ENCODE measurements around the gene GOLT1A.
A peak's percentile ranks its signal among the peaks of the same experiment; 100 is the strongest.

Gene GOLT1A, protein sequence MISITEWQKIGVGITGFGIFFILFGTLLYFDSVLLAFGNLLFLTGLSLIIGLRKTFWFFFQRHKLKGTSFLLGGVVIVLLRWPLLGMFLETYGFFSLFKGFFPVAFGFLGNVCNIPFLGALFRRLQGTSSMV

DNA sequence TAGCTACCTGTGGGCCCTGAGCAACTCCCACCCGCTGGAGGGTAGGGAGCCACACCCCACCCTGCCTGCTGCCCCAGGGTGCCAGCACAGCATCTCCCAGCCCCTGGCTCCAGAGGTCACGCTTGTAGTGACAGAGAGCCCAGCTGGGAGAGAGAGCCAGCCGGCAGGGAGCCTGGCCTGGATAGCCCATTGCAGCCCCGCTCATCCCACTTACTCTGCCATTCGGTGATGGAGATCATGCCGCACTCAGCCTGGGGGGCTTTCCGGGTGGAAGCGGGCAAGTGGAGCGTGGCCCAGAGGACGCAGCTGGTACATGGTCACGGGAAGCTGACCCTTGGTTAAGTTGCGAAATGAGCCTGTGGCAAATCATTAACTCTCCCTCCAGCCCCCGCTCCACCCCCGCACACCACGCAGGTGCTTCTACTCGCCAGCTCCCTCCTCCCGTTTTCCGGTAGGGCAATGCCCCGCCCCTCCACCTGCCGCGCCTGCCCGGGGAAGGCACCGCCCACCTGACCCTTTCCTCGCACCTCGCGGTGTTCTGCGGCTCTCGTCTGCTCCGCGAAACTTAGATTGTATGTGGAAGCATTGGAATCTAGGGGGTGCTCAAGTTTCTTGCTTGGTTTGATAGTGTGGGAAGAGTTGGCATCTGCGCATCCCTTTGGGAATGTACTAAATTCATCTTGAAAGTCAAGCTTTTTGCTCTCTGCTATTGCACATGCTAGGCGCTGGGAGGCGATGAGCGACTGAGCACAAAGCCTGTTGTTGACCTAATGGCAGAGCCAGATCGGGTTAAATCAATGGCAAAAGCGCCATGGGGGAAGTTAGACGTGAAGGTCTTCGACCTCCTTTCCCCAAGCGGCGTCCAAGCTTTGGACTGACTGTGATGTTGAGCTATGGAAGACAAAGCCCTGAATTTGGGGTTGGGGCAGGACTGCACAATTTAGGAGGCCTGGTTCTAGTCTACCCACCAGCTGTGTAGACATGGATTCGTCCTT, at the start of gene GOLT1A:
GOLT1A (minus strand) TSS at position 321 of the 995 bp plus-strand sequence; CDS start at position 239, 82 bp downstream.
- peak; percentile 24 to 29 for DNase-seq

DNA sequence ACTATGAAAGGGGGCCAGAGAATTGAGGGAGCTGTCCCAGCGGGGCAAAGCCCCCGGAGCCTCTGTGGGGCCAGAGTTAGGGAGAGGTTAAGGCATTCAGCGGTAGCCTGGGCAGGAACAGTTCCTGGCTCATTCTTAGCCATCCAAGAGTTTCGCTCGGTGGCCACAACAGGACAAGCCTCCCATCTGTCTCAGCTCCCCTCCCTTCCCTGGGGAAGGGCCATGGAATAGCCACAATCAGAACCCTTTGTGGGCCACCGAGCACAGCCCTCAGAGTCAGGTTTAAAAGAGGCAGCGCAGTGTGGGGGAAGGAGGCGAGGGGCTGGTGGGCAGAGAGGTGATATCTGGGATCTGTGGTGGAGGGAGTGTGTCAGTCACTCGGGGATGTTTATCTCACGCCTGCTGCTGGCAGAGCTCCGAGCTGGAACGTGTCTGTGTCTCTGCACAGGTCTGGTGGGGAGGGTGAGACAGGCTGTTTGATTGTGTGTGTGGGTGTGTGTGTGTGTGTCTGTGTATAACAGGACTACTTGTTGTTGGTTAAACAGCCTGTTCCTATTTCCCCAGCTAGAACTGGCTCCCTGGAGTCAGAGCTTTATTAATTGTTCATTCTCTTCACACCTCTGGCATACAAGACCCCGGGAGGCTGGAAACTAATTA, 49.6 kb upstream of the GOLT1A start:
- DNase-seq: no peak

DNA sequence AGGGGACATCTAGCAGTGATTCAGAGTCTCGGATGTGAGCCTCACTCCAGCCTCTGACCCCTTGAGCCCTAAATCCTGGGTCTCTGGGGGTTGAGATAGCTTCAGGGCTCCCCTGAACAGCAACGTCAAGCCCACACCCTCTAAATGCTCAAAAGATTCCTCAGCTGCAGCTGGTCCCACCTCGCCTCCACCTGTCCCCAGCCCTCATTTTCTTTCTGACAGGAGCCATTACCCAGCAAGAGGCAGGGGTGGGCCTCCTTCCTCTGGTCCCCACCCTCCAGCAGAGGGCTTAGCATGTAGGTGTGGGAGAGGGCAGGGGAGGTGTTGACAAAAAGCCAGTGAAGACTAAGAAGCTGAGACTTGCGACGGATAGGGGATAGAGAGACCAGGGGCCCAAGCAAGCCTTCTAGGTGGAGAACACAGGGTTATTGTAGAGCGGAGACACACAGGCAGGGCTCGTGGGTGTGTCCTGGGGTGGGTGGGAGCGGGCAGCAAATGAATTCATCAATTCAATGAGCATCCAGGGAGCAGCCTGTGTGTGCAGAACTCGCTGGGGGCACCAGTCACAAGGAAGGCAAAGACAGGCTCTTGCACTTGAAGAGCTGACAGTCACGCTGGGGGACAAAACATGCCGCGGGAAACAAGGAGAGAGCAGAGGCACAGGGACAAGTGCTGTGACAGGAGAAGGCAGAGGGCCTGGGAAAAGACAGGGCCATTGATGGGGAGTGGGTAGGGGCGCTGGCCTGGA, 48.9 kb upstream of the GOLT1A start:
- DNase-seq: no peak

DNA sequence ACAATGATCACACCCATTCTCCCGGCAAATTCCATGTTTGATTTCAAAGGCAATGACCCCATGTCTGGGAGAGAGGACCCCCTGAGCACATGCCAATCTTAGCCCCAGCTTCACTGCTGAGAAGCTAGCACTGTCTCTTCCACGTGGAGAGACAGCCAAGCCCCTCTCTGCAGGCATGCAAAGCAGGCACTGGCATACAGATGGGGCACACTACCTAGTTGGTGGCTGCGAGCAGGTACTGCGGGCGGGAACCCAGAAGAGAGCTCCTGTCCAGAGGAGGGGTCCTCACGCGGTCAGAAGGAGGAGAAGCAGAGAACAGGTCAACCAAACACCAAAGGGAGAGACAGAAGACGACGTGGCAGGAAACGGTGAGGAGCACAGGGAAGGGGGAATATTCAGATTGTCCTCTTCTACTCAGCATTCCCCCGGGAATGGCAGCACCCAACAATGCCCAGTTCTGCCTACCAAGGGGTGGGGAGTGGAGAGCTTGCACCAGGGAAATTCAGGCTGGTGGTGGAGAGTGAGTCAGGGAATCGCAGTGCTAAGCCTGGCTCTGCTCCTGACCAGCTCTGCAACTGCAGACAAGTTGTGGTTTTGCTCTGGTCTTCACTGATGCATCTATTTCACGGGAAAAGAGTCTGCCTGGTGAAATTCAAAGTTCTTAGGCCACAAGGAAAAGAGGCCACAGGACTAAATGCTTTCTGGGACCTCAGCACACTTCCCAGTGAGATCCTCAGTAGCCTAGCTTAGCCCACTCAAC, 48.1 kb upstream of the GOLT1A start:
- no peak for DNase-seq

DNA sequence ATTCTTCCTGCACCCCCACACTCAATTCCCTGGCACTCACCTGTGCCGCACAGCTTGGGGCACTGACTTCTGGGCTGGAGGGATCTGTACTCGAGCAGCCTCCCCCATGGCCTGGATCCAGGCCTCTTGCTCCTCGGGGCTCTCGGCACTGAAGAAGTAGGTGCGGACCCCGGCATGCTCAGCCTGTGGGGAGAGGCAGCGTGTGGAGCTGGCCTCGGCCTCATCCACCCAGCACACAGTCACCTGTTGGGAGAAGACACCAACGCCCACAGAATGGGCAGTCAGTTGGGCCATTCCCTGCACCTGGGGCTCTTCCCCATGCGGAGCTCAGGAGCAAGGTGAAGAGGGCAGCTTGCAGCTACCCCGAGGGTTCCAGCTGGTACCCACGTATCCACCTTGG, 47.5 kb upstream of the GOLT1A start:
- DNase-seq: no peak

DNA sequence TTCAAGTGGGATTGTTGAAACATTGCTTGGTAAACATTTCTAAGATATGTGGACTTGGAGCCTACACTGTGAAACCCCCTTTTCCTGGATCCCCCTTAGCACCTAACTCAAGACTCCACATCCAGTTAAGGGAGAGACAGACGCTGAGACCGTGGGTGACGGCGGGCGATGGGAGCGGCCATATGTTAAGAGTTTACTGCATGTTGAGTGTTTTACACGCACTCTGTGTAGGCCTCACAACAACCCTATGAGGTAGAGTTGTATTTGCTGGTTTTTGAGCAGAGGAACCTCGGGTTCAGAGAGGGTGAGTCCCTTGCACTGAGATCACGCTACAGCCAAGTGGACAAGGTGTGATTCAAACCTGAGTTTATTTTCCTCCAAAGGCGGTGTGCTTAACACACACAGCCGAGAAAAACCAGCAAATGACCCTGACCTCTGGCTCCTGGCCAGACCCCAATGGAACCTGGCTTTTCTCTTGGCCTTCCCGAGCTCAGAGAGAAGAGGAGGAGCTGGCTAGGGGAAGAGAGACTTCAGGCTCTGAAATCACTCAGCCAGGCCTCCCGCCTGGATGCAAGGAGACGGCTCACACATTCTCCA, 46.9 kb upstream of the GOLT1A start:
- DNase-seq: no peak

DNA sequence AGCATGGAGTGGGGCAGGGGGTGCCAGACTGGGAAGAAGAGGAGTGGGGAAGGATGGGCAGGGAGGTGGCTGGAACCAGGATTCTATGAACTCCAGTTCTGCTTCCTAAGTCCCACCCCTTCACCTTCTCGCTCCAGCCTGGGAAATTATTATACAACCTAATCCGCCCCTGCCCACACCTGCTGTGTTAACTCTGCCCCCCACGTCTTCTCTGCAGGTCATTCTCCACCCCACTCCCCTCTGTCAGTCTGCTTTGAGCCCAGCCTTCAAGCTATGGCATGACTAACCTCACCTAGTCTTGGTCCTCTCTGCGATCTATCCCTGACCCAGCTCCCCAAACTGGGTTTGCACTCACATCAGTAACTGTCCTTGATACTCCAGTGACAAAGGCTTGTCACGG, 46.0 kb upstream of the GOLT1A start:
- DNase-seq: no peak

DNA sequence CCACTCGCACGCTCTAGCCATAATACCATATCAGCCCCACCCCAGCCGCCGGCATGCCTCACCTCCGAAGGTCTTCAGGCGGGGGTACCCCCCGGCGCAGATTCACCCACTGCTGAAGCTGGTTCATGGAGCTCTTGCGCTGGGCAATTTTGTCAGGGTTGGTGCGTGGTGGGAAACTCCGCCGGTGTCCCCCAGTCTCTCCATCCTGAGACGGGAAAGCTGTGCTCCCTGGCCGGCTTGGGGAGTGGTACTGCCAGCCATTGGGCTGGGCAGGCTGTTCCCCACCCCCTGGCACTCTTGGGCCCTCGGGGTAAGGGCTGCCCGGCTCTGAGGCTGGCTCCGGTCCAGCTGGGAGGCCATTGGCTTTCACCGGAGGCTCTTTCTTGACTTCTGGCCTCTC, 45.4 kb upstream of the GOLT1A start:
- DNase-seq: no peak

DNA sequence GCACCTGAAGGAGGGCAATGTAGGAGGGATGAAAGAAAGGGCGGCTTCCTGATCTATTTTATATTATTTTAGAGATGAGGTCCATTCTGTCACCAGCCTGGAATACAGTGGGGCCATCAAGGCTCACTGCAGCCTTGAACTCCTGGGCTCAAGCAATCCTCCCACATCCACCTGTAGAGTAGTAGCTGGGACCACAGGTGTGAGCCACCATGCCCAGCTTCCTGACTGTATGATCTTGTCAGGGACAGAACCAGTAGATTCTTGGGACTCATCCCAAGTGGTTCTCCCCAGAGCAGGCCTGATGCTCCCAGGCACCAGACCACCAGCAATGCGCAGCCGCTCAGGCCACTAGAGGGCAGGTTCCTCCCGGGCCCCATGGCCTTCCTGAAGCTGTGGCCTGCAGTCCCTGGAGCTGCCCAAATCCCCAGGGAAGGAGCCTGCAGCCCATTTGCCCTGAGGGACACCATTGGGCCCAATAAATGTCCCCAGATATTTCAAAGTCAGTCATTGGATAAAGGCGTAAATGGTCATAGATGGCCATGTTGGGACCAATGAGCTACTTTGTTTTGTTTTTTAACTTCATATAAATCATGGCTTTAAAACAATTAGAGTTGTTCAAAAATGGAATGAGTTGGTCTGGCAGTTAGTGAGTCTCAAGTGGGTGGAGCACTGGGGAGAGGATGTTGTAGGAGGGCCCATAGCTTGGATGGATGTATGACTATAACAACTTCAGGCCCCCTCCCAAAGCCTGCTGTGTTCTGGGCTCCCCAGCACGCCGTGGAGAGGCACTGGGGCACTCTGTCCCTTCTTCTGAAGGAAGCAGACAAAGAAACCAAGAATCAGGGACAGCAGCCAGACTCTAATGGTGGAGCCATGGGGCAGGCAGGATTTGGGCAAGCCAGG, 44.7 kb upstream of the GOLT1A start:
- DNase-seq: peak in 1 of 2 donors; percentile 14

DNA sequence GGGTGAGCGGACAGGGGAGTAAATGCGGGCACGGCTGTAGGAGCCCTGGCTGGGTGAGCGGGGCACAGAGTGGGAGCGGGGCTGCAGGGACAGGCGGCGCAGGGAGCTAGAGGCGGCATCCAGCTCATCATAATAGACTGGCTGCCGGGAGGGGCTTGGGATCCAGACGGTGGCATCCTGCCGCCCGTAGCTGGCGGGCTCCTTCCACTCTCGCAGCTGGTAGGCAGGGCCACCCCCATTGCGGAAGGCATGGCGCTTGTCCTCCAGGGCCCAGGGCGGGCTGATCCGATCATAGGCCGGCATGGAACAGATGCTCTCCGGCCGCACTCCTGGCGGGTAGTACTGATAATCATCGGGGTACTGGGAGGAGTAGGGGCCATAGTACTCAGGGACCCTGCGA, 43.7 kb upstream of the GOLT1A start:
- DNase-seq: no peak

DNA sequence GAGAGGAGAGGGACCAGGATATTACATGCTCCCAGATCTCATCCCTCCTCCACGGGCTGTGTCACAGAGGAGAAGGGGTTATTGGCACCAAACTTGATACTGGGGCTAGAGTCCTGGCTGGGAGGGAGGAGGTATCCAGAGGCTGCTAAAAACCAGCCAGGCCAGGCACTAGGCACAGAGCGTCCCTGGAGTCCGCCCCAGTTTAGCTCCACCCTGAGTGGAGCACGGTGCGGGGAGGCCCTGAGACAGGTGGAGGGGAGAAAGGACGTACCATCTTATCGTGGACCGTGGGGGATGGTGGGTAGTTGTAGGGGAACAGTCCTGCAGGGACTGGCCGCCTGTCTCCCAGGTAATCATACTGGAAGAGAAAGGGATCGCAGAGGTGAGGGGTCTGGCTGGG, 42.7 kb upstream of the GOLT1A start:
- no peak for DNase-seq

DNA sequence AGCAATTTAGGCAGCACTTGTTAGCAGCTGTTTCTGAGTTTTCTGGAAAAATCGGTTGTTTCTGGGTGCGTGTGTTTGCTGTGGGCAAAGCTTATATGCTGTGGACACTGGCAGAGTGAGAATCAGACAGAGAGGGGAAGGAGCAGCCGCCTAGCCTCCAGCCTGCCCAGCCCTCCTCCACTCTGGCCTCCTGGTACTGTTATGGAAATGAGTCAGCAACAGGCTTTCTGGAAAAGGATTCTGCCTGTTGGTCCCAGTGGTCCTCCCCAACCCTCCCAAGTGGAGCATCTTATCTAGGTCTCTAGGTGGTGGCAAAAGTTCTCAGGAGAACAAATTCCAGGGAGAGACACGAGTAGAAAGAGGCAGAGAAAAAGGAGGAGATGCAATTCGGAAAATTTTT, 42.2 kb upstream of the GOLT1A start:
- DNase-seq: no peak

DNA sequence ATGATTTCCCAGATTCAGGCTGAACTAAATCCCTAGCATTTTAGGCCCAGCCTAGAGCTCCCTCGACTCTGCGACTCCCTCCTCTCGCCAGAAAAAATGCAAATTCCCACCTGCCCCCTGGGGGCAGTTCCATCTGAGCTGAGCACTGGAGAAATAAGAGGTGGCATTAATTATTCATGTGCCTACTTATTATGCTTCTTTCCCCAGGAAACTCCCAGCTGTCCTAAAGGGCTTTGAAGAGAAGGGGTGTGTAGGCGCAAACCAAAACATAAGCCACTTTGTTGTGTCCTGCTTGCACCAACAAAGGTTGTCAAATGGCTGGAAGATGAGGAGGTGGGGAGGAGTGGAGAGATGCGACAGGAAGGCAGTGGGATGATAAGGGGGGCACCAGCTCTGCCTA, 41.4 kb upstream of the GOLT1A start:
- DNase-seq: no peak

DNA sequence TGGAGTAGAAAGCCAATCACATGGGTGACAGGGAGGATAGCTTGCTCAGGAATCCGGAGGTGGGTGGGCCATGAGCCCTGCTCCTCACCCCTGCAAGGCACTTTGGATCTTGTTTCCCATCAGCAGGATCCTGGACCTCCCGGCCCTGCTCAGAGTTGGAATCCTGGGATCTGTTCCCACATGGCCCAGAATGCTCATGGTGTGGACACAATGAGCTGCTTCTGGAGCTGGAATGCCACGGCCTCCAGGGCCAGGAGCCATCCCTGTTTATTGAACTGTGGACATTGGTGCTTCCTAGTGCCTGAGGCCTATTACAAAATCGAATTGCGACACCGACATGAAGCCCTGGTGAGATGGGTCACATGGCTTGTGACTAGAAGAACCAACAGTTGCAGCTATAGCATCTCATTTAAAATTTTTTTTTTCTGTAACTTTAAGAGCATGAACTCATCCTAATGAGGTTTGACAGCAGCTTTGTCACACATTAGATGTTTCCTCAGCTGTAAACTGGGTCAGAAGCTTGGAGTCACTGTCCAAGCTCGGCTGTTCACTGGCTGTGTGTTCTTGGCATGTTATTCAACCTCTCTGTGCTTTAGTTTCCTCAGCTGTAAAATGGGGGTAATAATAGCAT, 40.4 kb upstream of the GOLT1A start:
- DNase-seq: peak in 1 of 2 donors; percentile 35

DNA sequence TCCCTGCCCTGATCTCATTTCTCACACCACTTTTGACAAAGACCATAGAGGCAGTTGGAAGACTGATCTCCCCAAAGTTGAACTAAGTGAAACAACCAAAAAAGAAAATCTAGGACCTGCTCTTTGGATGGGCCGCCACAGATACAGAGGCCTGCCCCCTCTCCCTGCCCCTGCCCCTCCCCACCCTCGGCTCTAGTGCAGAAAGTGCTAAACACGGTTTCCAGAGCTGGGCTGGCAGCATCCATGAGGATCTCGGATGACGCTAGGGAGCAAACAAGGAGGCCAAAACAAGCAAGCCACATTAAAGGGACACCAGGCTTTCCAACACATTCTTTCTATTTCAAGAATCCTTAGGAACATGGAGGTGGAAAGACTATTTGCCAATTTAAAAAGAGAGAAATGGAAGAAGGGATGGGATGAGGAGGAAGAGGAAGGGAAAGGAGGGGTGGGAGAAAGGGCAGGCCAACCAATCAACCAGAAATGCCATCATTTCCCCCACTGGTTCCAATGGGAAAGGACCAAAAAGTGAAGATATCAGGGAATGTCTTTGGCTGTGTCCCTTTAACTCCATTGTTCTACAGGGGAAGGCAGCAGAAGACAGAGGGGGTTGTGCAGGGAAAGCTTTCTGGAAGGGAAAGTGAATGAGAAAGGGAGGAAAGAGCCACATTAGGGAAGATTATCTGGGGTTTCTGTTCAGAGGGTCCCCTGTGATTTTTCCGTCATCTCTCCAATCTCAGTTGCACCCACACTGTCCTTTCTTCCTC, 38.3 kb upstream of the GOLT1A start:
- DNase-seq: no peak

DNA sequence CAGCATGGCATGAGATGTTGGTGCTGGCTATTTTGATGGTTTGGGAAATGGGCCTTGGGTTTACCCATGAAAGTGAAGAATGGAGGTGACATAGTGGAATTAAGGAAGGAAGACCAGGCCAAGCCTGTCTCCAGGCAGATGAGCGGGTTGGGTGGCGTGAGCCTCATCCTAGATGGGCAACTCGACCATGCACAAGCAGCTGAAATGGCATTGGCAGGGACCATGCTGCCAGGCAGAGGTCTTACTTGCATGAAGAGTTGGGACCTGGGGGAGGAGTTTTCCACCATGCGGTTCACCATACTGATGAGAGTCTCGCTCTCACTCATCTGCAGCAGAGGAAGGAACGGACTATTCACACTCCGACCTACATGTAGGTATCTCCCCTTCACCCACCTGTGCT, 37.5 kb upstream of the GOLT1A start:
- DNase-seq: no peak

DNA sequence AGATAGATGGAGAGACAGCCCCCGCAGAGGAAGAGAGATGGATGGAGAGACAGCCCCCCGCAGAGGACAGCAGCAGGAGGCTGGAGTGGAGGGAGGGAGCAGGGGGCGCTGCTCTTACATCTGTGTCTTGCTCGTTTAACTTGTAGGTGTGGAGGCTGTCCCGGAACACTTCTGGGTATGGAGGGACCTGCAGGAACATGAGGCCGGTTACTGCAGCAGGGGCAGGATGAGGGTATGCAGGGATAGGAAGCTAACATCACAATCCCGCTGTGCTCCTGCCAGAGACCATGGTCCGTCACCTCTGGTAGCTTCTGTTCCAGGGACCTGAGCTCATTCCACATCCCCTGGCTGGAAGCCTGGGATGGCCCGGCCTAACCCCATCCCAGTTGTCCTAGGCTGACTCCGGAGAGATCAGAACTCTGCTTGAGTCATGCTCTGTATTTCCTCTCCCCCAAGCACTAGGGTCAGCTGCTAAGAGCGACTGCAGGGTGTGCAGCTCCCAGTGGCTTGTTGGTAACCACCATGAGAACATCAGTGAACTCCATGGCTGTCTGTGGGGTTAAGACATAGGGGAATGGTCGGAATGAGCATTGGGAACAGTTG, 36.7 kb upstream of the GOLT1A start:
- no peak for DNase-seq

DNA sequence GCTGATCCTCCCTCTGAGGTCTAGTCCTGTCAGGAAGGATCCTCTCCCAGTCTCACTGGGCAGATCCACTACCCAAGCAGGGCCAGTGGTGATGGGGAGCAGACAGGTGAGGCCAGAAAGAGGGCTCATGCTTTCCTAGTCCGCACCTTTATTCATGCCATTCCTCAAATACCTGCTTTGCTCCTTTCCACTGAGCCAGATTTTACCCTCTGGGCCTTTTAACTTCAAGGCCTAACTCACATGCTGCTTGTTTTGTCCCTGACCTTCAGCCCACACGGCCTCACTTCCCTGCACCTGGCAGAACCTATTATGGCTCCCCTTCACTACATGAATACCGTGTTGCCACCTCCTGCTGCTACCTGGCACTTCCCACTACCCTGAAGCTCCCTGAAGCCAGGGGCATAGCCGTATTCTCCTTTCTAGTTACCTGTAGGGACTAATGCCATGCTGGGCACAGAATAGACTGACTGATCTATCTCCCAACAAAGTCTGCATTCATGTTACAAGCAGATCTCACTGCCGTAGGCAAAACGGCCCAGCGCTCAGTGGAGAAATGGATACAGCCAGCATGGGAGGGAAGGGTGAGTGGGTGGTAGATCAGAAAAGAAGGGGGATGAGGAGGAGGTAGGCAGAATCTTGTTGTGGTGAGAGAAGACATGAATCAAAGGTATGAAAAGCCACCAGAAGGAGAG, 36.1 kb upstream of the GOLT1A start:
- DNase-seq: no peak
